Glutamatergic neuron (in vitro differentiated cells): ENCODE results near the gene ABHD4. TPM values are rescaled to one million over a fixed set of nuclear protein-coding genes. Genes with fewer than 3 reads are reported as not detected.

Experiments used
- DNase-seq: peaks from one replicate; pipeline ENCODE4 v3.0.0; 2022
- H3K27ac Mint-ChIP-seq: one replicate; pipeline ENCODE4 v1.8.0; 2020; ENCODE audit warnings: mild to moderate bottlenecking, mixed read lengths, inconsistent platforms; ENCODE audit not compliant: unreplicated experiment
- H3K27me3 Mint-ChIP-seq: one replicate; pipeline ENCODE4 v1.8.0; 2020; ENCODE audit warnings: mild to moderate bottlenecking, moderate library complexity, mixed read lengths, inconsistent platforms; ENCODE audit not compliant: unreplicated experiment
- H3K36me3 Mint-ChIP-seq: one replicate; pipeline ENCODE4 v1.8.0; 2020; ENCODE audit warnings: mild to moderate bottlenecking, mixed read lengths, inconsistent platforms; ENCODE audit not compliant: unreplicated experiment
- H3K4me1 Mint-ChIP-seq: one replicate; pipeline ENCODE4 v1.8.0; 2020; ENCODE audit warnings: mild to moderate bottlenecking, low read depth, mixed read lengths, inconsistent platforms; ENCODE audit not compliant: unreplicated experiment
- H3K4me3 Mint-ChIP-seq: one replicate; pipeline ENCODE4 v1.8.0; 2020; ENCODE audit warnings: mild to moderate bottlenecking, mixed read lengths, inconsistent platforms; ENCODE audit not compliant: unreplicated experiment
- H3K9me3 Mint-ChIP-seq: one replicate; pipeline ENCODE4 v1.8.0; 2020; ENCODE audit warnings: mild to moderate bottlenecking, moderate library complexity, mixed read lengths, inconsistent platforms; ENCODE audit not compliant: unreplicated experiment
- total RNA-seq: library from RNA; stranded (reverse); fragmentation: NEBNext Ultra II Directional; extraction: Animal tissue kit (Norgen Biotek cat#: 25700); gene quantifications from one replicate; pipeline ENCODE4 v1.2.1, GENCODE V29; 2021; ENCODE audit not compliant: unreplicated experiment
- TF ChIP-seq, protein P1 (sequence below): fragments of 200-600 bp; sonication (generic); IDR thresholded peaks from one replicate; pipeline ENCODE4 v1.5.0; 2021; ENCODE audit not compliant: partially characterized antibody, unreplicated experiment

Gene ABHD4
- total RNA-seq, 1 donor from 2014 or later: 8.1 TPM

DNA sequence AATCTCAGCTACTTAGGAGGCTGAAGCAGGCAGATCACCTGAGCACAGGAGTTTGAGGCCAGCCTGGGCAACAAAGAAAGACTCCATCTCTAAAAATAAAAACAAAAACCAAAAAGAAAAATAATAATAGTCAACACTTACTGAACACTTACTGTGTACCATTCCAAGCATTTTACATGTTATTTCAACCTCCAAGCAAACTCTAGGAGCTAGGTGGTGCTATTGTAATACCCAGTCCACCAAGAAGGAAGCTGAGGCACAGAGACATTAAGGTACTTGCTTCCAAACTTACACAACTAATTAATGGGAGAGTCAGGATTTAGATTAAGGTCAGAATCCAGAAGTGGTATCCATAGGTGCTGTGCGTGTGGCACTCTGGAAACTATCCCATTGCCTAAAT is 59.8 kb downstream of the ABHD4 start:
- H3K27me3 Mint-ChIP-seq: peaks cover 2% of the 10 kb centered on the region
- H3K4me3 Mint-ChIP-seq: no peak overlapping the region
- no peaks in the 10 kb centered on the region for H3K4me1 Mint-ChIP-seq
- H3K36me3 Mint-ChIP-seq: no peaks in the 10 kb centered on the region
- H3K27ac Mint-ChIP-seq: no peak overlapping the region
- H3K9me3 Mint-ChIP-seq: no peaks in the 10 kb centered on the region
- TF ChIP-seq, protein P1, sequence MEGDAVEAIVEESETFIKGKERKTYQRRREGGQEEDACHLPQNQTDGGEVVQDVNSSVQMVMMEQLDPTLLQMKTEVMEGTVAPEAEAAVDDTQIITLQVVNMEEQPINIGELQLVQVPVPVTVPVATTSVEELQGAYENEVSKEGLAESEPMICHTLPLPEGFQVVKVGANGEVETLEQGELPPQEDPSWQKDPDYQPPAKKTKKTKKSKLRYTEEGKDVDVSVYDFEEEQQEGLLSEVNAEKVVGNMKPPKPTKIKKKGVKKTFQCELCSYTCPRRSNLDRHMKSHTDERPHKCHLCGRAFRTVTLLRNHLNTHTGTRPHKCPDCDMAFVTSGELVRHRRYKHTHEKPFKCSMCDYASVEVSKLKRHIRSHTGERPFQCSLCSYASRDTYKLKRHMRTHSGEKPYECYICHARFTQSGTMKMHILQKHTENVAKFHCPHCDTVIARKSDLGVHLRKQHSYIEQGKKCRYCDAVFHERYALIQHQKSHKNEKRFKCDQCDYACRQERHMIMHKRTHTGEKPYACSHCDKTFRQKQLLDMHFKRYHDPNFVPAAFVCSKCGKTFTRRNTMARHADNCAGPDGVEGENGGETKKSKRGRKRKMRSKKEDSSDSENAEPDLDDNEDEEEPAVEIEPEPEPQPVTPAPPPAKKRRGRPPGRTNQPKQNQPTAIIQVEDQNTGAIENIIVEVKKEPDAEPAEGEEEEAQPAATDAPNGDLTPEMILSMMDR: no peak
- no peak for DNase-seq

DNA sequence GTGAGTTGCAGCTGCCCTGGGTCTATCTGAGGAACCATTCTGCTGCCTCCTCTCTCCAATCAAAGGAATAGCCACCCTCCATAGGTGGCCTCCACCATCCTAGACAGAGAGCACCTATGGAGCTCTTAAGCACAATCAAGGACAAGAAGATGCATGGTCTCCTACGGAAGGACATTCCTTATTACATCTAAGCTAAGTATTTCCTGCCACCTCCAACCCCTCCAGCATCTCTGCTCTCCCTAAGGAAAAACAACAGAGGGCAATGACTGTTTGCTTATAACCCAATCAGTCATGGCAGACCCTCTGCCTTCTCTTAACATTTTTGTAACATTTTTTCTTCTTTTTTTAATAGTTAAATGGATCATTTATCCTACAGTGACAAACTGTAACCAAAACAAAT is 60.8 kb downstream of the ABHD4 start:
- H3K4me1 Mint-ChIP-seq: no peaks in the 10 kb centered on the region
- no peak overlapping the region for H3K27ac Mint-ChIP-seq
- H3K27me3 Mint-ChIP-seq: peaks cover 2% of the 10 kb centered on the region
- H3K36me3 Mint-ChIP-seq: no peaks in the 10 kb centered on the region
- TF ChIP-seq, protein P1: no peak
- H3K4me3 Mint-ChIP-seq: no peak overlapping the region
- DNase-seq: no peak
- no peaks in the 10 kb centered on the region for H3K9me3 Mint-ChIP-seq

DNA sequence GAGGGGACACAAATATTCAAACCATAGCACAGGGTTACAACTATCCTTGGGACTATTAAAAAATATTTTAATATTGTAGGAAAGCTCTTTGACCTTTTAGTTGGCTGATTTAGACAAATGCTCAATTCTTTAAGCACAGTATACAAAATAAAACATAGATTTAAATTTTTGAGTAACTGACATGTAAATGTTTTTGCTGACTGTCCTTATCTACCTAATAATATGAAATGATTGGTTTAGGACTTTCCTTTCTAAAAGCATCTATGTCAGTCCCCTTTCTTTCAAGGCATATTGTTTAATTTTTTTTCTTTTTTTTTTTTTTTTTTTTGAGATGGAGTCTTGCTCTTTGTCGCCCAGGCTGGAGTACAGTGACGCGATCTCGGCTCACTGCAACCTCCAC is 62.6 kb downstream of the ABHD4 start:
- H3K9me3 Mint-ChIP-seq: peaks cover 1% of the 10 kb centered on the region
- H3K27me3 Mint-ChIP-seq: peaks cover 2% of the 10 kb centered on the region

More for the DNA sequence above, 62.6 kb downstream of the ABHD4 start:
- H3K27ac Mint-ChIP-seq: no peak overlapping the region
- TF ChIP-seq, protein P1: no peak
- no peak overlapping the region for H3K4me3 Mint-ChIP-seq
- H3K36me3 Mint-ChIP-seq: no peaks in the 10 kb centered on the region
- no peaks in the 10 kb centered on the region for H3K4me1 Mint-ChIP-seq
- DNase-seq: no peak

Other genes starting within 250 kb of the ABHD4 start
- 122 TPM for gene DAD1, start 9.1 kb upstream of the ABHD4 start, total RNA-seq
- gene OR6J1, start 46.1 kb downstream of the ABHD4 start, total RNA-seq: not detected
- gene OXA1L, start 168.4 kb downstream of the ABHD4 start, total RNA-seq: 80.3 TPM
- gene SLC7A7, start 217.1 kb downstream of the ABHD4 start, total RNA-seq: 1.7 TPM
- gene MRPL52, start 231.6 kb downstream of the ABHD4 start, total RNA-seq: 67.9 TPM
- 162 TPM for gene MMP14, start 238.3 kb downstream of the ABHD4 start, total RNA-seq